Mesenteric fat pad (tissue), 1 donor: ENCODE results near the gene VASP. TPM values are rescaled to one million over a fixed set of nuclear protein-coding genes. Genes with fewer than 3 reads are reported as not detected.
"Not testable (repeated sequence)": the region's sequence is repeated elsewhere in the genome, so short reads cannot be mapped to it uniquely, and the experiment has no call there.

ENCODE experiments used
- DNase-seq: peaks from one replicate; pipeline ENCODE4 v3.0.0-alpha.2; 2020; ENCODE audit warnings: low spot score
- total RNA-seq: library from RNA; stranded (reverse); fragmentation: NEBNext Ultra II Directional; extraction: Animal tissue kit (Norgen Biotek cat#: 25700); gene quantifications from one replicate; pipeline ENCODE4 v1.2.1, GENCODE V29; 2021
- donor health status: DM: yes; HTN: yes; CAD: no.

VASP gene
- total RNA-seq, 1 donor from 2014 or later, result 104 TPM

DNA sequence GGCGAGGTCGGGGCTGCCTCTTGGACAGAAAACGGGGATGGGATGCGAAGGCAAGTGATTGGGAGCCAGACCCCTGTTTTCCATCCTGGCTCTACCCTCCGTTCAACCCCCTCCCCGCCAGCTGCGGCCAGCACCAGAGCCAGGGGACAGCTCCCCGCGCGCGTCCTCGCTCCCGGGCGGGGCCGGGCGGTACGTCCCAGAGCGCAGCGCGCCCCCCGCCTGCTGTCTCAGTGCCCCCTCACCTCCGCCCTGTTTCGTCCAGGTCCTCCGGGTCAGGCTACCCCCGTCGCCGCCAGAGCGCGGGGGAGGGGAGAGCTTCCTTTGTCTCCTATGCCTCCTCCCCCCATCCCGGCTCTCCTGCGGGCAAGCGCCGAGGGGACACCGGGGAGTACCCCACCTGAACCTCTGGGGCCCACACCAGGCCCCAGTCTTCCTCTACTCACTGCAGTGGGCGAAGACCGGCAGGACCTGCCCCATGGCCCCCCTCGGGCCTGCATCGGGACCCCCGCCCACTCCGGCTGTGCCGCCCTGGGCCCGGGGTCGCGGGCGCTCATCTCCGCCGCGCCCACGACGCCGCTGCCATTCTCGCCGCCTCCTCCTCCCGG lies 10.8 kb upstream of the VASP start:
- no peak for DNase-seq

DNA sequence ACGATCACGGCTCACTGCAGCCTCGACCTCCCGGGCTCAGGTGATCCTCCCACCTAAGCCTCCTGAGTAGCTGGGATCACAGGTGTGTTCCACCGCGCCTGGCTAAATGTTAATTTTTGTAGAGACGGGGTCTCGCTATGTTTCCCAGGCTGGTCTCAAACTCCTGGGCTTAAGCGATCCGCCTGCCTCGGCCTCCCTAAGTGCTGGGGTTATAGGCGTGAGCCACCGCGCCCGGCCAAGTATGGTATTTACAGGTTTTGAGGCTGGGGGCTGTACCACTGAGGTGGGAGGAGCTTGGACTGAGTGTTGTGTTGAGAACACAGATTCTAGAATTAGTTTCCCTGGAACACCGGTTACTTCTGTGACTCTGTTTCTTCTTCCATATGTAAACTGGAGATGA lies 9.5 kb upstream of the VASP start:
- no peak for DNase-seq

DNA sequence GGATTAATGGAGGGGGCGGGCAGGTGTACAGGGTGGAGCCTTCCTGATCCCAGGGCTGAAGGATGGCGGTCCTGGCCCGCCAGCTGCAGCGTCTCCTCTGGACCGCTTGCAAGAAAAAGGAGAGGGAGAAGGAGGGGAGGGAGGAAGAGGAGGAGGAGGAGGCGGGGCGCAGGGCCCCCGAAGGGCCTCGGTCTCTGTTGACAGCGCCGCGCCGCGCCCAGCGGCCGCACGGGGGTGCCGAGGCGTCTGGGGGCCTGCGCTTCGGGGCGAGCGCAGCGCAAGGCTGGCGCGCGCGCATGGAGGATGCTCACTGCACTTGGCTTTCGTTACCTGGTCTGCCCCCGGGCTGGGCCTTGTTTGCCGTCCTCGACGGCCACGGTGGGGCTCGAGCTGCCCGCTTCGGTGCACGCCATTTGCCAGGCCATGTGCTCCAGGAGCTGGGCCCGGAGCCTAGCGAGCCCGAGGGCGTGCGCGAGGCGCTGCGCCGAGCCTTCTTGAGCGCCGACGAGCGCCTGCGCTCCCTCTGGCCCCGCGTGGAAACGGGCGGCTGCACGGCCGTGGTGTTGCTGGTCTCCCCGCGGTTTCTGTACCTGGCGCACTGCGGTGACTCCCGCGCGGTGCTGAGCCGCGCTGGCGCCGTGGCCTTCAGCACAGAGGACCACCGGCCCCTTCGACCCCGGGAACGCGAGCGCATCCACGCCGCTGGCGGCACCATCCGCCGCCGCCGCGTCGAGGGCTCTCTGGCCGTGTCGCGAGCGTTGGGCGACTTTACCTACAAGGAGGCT lies 8.7 kb upstream of the VASP start, which contains the start of gene PPM1N:
TSS of gene PPM1N (plus strand) at position 33 of the 785 bp plus-strand sequence. CDS start at position 63, 30 bp downstream.
- no peak for DNase-seq

DNA sequence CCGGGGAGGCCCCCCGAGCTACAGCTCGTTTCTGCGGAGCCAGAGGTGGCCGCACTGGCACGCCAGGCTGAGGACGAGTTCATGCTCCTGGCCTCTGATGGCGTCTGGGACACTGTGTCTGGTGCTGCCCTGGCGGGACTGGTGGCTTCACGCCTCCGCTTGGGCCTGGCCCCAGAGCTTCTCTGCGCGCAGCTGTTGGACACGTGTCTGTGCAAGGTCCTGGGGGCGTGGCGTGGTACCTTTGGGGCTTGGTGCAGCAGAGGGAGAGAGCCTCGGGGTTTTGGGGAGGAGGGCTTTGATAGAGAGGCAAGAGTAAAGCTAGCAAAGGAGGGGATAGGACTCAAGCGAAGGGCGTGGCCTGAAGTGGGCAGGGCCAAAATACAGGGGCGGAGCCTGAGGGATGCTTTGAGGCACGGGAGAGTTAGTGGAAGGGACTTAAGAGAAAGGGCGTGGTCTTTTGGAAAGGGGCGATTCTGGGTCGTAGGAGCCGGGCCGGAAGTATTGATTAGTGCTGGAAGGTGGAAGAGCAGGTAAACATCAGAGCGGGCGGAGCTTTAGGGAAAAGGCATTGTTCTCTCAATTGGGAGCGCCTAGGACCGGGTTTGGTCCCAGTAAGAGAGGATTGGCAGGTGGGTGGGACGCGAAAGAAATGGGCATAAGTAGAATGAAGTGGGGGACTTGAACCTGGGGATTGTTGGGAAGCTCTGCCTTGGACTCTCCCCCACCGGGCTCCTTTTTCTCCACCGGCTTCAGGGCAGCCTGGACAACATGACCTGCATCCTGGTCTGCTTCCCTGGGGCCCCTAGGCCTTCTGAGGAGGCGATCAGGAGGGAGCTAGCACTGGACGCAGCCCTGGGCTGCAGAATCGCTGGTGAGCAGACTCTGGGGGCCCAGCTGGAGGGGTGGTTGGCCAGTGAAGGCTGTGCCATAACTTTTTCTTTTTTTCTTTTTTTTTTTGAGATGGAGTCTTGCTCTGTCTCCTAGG lies 7.8 kb upstream of the VASP start:
- DNase-seq, result no peak

DNA sequence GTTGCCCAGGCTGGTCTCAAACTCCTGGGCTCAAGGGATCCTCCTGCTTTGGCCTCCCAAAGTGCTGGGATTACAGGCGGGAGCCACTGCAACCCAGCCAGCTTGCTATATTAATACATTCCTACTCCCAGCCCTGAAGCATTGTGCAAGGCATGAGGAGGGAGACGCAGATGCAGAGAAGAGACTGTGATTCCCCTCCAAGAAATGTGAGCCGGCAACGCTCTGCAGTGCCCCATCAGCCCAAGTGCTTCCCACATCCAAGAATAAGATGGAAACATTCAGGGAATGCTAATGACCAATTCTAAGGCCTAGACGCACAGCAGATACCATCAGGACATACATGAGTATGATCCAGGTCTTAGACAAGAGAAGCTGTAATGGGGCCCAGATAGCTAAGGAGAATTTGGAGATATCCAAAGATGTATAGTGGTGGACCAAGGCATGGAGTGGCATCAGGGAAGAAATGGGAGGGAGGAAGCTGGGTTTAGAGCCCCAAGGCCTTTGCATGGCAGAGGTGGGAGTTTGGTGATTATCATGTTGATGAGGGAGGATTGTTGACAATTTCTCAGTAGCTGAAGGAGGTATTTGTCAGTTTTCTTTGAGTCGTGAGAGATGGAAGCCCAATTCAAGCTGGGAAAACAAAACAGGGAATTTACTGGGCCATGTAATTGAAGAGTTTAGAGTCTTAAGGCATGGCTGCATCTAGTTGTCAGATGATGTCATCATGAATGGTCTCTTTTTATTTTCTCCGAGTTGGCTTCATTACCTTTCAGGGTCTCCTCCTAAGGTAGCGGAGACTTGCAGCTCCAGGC lies 6.2 kb upstream of the VASP start:
- DNase-seq, result no peak

DNA sequence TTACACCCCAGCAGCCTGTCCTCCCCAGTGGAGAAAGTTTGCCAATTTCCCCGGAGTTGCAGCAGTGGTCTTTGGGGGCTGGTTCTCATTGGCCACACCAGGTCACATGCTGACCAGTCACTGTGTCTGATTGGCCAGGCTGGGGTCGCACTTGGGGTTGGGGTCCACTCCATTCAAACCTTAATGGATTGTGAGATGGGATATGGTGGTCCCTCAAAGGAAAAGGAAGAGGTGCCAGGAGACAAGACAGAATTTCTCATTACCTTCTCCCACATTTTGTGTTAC lies 5.6 kb upstream of the VASP start:
- DNase-seq, result no peak

DNA sequence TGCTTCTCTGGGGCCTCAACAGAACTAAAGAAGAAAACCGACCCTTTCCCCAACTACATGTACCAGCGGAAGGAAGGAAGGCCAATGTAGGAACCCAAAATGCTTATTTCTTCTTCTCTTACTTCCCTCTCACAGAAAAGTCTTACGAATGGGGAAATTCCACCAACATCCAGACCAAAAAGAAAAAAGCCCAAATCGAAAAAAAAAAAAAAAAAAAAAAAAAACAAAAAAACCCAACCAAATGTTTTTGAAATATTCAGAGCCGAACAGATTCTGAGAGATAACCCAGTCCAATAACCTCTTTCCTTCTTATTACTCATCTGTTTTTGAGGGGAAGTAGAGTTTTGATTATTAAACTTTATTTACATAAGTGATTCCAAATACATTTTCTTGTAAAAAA lies 5.2 kb upstream of the VASP start:
- DNase-seq, result no peak

DNA sequence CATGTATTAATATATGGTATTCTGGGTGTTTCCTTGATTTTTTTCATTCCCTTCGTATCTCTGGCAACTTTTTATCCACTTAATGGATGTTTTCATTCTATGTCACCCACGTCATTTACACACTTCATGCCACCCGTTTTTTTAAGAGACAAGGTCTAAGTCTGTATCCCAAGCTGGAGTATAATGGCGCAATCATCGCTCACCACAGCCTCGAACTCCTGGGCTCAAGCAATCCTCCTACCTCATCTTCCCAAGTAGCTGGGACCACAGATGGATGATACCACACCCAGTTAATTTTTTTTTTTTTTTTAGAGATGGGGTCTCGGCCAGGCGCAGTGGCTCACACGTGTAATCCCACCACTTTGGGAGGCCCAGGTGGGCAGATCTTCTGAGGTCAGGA lies 3.4 kb upstream of the VASP start:
- DNase-seq, result no peak

DNA sequence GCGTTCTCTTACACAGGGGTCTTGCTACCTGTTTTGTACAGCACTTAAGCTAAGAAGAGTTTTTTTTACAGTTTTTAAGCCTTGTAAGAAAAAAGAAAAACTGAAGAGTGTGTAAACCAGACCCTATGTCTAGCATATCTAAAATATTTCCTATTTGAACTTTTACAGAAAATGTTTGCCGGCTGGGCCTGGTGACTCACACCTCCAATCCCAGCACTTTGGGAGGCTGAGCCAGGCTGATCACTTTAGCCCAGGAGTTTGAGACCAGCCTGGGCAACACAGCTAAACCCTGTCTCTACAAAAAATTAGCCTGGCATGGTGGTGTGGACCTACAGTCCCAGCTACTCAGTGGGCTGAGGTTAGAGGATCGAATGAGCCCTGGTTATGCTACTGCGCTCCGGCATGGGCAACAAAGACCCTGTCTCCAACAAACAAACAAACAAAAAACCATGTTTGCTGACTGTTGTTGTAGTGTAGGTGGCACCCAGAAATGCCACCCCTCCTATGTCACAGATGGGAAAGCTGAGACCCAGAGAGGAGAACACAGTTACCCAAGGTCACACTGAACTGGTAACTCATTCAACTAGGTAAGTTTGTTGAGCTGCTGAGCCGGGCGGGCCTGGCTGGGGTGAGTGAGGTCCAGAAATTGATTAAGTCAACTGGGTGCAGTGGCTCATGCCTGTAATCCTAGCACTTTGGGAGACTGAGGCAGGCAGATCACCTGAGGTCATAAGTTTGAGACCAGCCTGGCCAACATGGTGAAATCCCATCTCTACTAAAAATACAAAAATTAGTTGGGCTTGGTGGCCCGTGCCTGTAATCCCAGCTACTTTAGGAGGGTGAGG lies 1.9 kb upstream of the VASP start:
- no peak for DNase-seq

DNA sequence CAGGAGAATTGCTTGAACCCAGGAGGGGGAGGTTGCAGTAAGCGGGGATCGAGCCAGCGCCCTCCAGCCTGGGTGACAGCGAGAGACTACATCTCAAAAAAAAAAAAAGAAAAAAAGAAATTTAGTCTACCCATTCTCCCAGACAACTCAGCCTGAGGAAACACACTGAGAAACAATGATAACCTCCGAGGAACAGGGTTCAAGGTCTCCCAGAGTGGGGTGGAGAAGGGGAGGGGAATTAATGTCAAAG lies 1.4 kb upstream of the VASP start:
- no peak for DNase-seq

DNA sequence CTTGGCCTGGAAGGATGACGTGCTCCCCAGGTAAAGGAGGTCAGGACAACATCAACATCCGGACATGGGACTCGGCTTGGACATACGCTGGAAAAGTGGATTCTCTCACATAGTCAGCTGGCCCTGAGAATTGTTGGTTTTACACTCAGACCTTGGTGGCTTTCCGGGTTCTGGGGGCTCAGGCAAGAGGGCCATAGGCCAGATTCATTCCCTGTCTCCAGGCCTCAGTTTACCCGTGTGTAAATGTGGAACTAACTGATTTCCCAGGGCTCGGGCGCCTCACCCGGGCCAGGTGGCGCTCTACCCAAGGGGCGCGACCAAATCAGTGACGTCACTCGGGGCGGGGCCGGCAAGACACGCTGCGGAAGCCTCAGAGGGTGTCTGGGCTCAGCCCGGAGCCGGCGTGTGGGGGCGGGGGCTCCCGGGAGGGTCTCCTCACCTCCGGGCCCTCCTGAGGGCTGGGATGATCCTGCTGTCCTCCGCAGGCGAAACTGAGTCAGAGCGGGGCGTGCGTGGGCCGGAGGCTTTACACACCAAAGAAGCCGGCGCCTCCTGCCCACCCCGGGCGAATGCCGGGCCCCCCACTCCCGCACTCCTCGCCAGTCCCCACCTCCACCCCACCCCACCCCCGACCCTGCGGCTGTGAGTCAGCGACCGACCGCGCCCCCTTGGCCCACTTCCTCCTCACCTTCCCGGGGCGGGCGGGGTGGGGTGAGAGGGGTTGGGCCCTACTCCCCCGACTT lies 862 bp upstream of the VASP start:
- peak; percentile 98 for DNase-seq

DNA sequence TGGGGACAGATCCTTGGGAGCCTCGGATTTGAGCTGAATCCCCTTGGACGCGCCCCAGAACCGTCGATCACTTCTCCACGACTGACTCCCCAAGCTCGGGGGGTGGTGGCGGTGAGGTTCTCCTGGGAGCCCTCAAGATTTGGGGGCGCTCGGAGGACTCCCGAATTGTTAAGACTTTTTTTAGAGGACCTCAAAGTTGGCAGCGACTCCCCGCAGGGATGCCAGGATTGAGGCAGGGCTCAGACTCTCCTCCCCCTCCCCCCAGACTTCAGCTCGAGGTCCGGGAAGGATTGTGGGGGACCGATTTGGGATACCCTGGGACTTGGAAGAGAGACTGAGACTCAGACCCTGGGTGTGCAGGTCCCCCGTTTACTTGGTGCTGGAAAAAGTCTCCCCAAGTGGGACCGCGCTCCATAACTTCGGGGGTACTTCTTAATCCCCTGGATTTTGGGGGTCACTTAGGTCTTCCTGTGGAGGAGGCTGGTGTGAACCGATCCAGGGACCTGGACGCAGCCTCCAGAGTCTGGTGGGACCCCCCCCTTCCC lies 665 bp downstream of the VASP start:
- DNase-seq, result no peak

DNA sequence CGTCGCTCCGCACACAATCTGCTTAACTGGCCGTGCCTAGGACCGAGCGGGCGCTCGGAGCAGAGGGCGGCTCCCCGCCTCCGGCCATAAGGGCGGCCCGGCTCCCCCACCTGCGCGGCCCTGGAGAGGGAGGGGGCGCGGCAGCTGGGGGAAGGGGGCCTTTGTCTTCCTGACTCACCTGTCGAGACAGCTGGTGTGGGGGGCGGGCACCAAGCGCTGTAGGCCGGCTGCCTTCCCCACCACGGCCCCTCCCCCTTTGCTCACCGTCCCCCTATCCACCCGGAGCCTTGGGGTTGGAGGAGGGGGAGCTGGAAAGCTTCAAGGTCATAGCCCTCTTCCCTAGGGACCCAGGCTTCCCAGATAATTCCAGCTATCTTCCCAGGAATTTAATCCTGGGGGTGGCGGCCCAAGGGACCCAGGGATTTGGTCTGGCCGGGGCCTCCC lies 1.2 kb downstream of the VASP start:
- no peak for DNase-seq

DNA sequence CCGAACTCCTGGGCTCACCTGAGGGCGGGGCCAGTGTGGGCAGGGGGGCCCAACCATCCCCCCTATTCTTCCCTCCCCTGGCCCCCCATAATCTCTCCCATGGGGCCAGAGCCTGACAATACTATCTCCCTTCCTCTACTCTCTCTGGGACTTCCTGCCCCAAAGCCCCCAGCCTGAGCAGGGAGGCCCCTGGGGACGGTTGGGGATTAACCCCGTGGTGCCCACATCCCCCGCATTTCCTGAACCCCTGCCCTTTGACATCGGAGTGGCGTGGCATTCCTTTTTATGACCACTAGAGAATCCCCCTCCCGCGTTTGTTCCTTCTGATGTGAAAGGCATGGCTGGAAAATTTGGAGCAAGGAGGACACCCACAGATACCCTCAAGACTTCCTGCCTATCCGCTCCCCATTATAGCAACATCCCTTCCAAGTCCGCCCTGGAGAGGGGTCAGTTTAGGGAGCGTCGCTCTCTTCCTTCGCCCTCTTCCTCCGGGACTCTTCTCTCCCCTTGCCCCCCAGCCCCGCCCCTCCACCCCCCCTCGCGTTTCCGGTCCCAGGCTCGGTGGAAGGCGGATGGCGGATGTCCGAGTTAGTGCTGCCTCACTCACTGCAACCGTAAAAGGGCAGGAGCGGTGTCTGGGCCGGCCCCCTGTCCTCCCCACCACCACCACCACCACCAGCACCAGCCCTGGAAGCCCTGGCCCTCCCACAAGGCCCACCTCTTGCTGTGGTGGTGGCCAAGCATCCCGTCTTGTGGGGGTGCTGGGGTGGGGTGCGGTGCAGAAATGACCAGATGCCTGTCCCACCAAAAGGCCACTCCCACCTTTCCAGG lies 1.8 kb downstream of the VASP start:
- DNase-seq, result no peak

DNA sequence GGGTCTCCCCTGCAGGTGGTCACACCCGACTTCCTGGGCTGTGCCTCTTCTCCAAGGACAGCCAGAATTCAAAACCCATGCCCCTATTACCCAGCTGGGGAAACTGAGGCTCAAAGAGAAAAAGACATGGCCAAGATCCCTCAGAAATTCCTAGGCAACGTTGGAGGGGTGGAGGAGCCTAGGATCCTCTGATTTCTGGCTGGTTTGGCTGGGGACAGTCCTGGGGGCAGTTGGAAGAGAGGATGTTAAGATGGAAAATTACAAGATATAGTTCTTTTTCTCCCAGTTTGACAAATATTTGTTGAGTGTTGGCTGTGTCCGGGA lies 2.4 kb downstream of the VASP start:
- no peak for DNase-seq

DNA sequence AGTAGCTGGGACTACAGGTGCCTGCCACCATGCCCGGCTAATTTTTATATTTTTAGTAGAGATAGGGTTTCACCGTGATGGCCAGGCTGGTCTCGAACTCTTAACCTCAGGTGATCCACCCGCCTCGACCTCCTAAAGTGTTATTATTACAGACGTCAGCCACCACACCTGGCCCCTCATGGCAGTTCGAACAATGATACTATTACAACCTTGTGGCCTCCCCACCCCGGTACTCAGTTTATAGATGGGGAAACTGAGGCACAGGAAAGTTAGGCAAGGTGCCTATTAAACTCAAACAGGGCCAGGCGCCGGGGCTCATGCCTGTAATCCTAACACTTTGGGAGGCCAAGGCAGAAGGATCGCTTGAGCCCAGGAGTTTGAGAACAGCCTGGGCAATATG lies 3.1 kb downstream of the VASP start:
- not testable (repeated sequence) for DNase-seq

DNA sequence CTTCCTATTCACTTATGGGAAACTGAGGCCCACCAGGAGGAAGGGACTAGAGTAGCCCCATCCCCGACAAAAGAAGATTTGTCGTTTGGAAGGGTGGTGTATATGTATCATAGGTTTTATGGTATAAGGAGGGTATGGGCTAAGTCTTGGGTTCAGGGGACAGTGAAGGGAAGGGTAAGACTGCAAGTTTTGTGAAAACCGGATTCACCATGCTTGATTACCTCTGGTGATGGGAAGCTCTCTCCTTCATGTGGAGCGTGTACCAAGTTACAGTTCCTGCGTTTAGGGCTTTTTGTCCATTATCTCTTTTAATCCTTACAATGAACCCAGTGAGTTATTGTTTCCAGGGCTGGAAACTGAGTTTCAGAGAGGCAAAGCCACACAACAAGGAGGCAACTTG lies 3.8 kb downstream of the VASP start:
- no peak for DNase-seq

DNA sequence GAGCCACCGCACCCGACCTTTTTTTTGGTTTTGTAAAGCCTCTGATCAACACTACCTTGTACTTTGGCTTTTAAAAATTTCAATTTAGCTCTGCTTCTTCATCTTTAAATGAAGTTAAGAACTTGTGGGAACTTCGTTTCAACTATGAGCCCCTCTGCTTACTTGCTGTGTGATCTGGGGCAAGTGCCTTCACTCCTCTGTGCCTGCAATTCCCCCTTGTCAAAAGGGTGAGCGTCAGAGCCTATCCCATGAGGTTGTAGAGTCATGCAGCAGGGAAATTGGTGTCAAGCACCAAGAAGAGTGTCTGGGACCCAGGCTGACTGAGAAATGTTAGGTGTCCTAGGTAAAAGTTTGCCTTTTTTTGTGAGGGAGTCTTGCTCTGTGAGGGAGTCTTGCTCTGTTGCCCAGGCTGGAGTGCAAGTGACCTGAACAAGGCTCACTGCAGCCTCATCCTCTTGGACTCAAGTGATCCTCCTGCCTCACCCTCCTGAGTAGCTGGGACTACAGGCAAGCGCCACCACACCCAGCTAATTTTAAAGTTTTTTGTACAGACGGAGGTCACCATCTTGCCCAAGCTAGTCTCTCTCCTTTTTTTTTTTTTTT lies 5.7 kb downstream of the VASP start:
- no peak for DNase-seq
